HG03520 (cell line): ENCODE data around the gene PCSK6.
"Not testable (repeated sequence)": the region's sequence is repeated elsewhere in the genome, so short reads cannot be mapped to it uniquely, and the experiment has no call there.

Experiments used
- ATAC-seq: cut with Tn5 transposase; IDR thresholded peaks from one replicate; pipeline ENCODE4 v1.9.1; 2021; ENCODE audit warnings: mild to moderate bottlenecking, moderate library complexity; ENCODE audit not compliant: unreplicated experiment

PCSK6 gene

GRCh38 chr15:101288905-101289513, 200.5 kb downstream of the PCSK6 start:
- no peak for ATAC-seq

- not testable (repeated sequence) for ATAC-seq
Observed at GRCh38 chr15:101287342-101287741, 202.2 kb downstream of the PCSK6 start.

DNA sequence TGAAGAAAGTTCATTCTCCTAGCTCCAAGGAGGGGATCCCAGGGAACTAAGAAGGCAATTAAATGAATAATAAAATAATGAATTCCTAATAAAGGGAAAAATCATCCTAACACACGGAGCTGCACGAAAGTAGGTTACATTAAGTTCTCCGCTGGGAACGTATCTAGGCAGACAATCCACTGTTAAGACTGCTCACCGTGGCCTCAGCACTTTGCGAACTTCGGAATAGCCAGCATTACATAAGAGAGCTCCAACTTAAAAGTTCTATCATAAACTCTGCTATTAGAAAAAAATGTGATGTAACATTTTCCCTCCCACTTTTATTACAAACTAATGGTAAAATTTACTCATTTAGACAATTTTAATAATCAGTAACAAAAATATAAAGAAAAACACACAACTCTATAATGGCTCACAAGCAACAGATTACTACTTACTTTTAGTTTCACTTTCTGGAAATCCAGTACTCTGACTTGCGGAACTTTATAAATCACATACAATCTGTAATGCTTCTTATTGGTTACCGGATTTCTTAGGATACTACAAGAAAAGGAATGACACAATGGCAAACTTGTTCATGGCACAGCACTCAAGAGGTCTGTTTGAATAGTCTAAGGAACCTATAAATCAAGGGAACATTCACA, 202.9 kb downstream of the PCSK6 start:
- no peak for ATAC-seq

- no peak for ATAC-seq
Observed at GRCh38 chr15:101283931-101284330, 205.6 kb downstream of the PCSK6 start.

GRCh38 chr15:101280007-101280406, 209.5 kb downstream of the PCSK6 start:
- no peak for ATAC-seq

DNA sequence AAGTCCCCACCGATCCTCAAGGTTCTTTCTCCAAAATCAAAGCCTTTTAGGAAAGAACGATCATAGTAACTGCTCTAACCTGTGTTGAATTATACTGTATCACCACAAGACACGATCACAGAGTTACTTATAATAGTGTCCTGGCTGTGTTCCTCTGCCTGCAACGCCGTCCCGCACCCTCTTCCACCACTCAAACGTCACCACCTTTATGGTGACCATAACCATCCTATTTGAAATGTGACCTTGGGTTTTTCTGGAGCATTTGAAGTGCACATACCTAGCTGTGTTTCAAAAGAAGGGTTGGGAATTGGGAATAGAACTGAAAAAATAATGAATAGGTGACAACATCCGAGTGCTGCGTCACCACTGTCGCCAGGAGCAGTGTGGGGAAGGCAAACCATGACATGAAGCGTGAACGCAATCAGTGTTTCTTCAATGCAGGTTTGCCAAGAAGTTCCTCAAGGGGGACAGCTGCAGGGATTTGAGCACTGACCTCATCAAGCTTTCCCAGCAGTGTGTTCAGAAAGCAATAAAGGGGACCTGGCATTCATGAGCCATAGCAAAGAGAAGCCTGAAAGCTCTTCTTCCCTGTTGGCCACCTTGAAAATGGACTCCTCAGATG, 211.5 kb downstream of the PCSK6 start:
- ATAC-seq = no peak

DNA sequence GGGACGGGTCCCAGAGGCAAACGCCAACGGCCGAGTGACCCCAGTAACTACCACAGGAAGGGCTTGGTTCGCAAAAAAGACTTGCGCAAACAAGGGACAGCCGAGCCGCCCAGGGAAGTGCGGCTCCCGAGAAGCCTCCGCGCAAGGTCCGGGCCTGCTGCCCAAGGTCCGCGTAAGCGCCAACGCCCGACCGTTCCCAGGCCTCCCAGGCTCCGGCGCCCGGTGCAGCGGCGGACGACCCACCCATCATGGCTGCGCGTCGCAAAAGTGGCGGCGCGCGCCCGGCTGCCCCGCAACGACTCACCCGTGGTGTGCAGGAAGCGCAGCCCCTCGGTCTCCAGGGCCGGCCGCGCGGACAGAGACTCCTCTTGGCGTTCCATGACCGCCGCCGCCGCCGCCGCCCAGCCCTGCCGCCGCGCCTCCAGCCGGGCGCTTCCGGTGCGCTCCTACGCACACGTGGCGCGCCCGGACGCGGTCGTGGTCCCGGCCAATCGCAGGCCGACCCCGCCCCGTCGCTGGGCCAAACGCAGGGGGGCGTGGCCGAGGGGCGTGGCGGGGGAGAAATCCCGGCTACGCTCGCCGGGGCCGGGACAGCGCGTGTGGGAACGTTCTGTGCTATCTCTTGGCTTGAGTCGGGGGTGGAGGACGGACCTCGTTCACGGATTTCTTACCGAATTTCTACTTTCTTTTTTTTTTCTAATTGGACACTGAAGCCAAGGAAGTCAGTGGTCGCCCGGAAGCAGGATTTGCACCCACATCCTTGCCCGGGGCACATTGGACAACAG, 212.3 kb downstream of the PCSK6 start, which contains the start of gene SELENOS:
Gene SELENOS, minus strand, starts transcription at position 448 of the 785 bp plus-strand sequence. Its CDS starts 68 bp downstream, at position 380.
- ATAC-seq = peak; percentile 86

- ATAC-seq = no peak
Observed at GRCh38 chr15:101276501-101277037, 212.9 kb downstream of the PCSK6 start.

DNA sequence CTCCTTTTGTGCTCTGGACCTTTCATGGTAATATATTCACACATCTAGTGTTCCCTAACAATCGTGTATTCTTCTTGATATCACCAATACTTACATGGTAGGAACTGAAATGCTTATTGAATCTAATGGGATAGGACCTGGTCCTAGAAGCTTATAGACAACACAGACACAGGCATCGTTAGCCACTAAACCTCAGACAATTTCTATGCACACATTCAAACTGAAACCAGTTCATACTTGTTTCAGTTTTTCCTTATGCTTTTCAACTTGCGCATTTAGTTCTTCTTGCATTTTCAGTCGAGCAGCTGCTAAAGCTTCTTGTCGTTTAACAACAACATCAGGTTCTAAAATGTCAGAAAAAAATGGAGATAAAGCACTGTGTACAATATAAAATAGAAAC, 214.5 kb downstream of the PCSK6 start:
- ATAC-seq = peak; percentile 27

DNA sequence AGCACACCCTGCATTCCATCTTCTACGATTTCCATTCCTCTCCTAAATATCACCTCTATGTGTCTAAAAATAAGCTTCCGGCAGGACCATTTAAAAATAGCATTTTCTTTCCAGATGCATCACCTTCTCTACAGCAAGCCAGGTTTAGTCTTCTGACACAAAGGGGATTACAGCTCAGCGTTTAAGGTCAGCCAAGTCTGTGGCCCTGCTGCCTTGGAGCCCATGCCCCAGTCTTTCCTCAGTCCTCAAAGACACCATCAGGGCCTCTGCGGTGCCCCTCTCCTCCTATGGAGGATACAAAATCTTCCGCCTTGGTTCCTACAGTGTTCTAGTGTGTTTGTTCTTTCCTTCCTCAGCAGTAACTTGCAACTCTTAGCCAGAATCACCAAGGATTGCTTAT, 216.0 kb downstream of the PCSK6 start:
- no peak for ATAC-seq

DNA sequence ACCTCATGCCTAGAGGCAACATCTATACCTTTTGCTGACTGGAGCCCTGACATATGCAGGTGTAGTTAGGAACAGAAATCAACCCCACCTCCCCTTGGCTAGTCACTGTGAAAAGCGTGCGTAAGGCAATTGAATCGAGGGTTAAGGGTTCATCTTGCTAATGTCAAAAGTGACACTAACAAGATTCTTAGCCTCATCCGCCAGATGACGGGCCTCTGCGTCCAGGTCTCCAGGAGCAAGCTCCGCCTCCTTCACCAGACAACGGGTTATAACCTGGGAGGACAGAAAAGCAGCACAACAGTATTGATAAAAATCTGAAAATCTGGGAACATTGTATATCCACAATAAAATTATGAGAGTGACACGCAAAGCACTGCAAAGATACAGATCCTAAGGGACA, 216.9 kb downstream of the PCSK6 start:
- ATAC-seq = no peak

DNA sequence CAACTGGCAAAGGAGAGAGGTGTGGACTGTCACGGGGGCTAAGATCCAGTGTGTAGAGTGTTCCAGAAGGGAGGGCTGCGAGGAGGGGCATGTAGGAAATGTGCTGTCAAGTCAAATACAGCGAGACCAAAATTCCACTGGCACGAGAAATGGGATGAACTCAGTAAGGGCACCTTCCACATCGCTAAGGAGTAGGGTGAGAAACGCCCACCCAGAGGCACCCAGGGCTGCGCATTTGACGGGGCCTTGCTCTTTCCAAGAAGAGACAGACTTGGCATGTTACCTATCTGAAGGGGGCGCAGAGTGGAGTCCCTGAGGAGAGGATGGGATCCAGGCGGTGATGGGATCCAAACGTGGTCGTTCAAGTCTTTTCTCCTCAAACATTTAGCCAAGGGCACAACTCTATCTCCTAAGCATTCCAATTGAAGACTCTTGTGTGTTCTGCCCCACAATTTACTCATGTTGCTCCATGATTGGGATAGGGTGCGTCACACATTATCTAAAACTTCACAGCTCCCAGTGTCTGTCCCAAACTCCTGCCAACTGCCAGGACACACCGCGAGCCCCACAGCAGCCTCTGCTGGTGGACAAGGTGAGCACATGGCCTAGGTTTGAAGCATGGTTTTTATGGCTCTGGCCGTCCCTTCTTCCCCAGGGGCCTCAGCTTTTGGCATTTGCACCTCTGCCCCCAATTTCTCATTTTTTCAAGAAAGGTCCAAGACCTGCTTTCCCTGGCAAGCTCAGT, 219.9 kb downstream of the PCSK6 start:
- no peak for ATAC-seq

- no peak for ATAC-seq
Observed at GRCh38 chr15:101267320-101268104, 222.0 kb downstream of the PCSK6 start.

DNA sequence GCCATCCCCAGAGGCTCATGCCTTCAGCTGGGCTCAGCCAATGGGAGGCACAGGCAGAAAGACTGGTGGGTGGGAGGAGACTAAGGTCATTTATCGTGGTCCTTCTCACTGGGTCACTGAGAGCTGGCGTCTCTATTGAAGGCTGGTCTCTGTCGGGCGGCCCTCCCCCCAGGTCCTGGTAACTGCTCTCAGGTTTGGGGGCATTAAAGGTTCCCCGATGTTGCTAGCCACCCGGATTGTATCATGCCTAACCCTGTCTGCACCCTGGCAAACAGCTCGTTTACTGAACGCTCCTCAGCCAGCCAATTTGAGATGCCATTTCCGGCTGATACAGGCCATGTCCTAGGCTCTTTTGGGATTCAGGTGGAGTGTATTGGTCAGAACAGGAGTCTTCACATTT, 222.7 kb downstream of the PCSK6 start:
- ATAC-seq = no peak

- no peak for ATAC-seq
Observed at GRCh38 chr15:101266034-101266433, 223.5 kb downstream of the PCSK6 start.

DNA sequence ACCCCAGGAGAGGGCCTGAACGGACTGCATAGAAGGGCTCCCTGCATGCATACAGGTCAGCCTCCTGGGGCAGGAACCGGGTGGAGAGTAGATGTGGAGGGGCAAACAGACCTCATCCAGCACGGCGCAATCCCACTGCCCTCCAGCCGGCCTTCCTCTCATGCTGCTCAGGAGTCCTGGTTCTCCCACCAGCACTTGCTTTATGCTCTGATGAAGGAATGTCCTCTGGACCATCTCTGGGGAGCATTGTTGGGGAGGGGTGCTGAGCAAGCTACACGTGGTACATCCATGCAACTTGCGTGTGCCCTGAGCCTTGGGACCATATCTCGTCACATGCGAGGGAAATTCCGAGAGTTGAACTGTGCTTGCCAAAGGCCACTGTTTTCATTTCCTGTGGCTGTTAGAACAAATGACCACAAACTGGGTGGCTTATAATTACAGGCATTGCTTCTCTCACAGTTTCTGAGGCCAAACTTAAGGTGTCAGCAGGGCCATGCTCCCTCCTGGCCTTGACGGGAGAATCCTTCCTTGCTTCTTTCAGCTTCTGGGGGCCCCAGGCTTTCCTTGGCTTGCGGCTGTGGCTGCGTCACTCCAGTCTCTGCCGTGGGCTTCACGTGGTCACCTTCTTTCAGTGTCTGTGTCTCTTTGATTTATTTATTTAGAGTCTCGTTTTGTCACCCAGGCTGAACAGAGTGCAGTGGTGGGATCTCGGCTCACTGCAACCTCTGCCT, 224.4 kb downstream of the PCSK6 start:
- no peak for ATAC-seq

DNA sequence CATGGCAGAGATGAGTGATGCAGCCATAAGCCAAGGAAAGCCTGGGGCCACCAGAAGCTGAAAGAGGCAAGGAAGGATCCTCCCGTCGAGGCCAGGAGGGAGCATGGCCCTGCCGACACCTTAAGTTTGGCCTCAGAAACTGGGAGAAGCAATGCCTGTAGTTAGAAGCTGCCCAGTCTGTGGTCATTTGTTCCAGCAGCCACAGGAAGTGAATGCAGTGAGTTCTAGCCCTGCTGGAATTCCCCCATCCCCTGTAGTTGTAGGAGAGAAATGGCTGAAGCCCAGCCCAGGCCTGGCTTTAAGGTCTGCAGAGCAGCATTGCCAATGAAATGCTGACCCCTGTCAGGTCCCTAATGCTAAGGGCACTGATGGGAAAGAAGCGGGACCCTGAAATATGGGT, 225.5 kb downstream of the PCSK6 start:
- ATAC-seq = no peak

GRCh38 chr15:101262551-101262950, 227.0 kb downstream of the PCSK6 start:
- ATAC-seq = no peak
